Measurements from ENCODE around the gene TOMT. TPM values are rescaled to one million over a fixed set of nuclear protein-coding genes. Genes with fewer than 3 reads are reported as not detected.

The TOMT gene
- total and polyA plus RNA-seq, 2 donors (not counting 3 experiments of a cell fraction or from before 2014, with no cell fraction given): not detected

DNA sequence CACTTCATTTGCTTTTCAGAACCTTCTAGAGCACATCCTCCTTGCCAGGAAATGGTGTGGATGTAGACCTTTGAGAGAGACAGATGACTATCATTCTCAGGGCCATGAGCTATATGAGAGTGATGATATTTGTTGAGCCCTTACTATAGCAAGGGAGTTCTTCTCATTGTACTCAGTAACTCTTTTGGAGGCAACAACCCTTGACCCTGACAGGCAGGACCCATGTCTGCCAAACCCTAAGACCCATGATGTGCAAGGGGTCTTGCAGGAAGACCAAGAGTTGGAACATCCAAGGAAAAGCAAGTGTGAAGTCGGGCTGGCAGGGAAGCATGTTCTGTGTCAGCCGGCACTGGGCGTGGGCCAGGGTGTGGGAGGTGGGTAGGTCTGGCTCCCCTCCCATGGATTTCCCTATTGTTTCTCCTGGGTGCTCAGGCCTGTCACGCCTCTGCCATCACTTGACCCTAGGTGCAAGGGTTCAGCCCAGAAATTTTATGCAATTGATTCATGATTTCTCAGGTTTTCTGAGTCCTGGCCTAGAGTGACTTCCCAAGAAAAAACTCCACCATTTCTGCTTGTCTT, 31.0 kb downstream of the TOMT start:
- no peak for FAIRE-seq
- TF ChIP-seq, protein P1, sequence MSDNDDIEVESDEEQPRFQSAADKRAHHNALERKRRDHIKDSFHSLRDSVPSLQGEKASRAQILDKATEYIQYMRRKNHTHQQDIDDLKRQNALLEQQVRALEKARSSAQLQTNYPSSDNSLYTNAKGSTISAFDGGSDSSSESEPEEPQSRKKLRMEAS (IDR thresholded peaks at IDR 0.05; ENCODE audit: insufficient read depth, insufficient read length): no peak
- no peak for TF ChIP-seq EZH2 (IDR thresholded peaks at IDR 0.05; ENCODE audit: borderline replicate concordance, low read depth, low read length, severe bottlenecking)
- TF ChIP-seq MYC (IDR thresholded peaks at IDR 0.05; ENCODE audit: low read depth, low read length): no peak
- Histone ChIP-seq H3K36me3 (ENCODE audit: control insufficient read depth in 2 of 2, extremely low read depth in 1 of 2, insufficient read depth in 2 of 2, low read length in 2 of 2) (no peaks in the 10 kb centered on the region), H3K9me3 (replicated peaks; ENCODE audit: control insufficient read depth, insufficient read depth, low read length) (no peaks in the 10 kb centered on the region), H3K9ac (replicated peaks; ENCODE audit: extremely low read depth, insufficient read depth, low read length) (no peak overlapping the region), H3K79me2 (ENCODE audit: control insufficient read depth, insufficient read depth, low read length) (no peaks in the 10 kb centered on the region), H4K20me1 (replicated peaks; ENCODE audit: control insufficient read depth, extremely low read depth, insufficient read depth, low read length) (no peaks in the 10 kb centered on the region), H3K27me3 (ENCODE audit: control insufficient read depth in 2 of 2, insufficient read depth in 2 of 2, low read length in 2 of 2) (peaks cover 5 to 12% of the 10 kb centered on the region in 2 experiments), H3K9me1 (replicated peaks; ENCODE audit: control insufficient read depth, extremely low read depth, insufficient read depth, low read length) (no peaks in the 10 kb centered on the region), H3K4me2 (ENCODE audit: insufficient read depth, low read length) (no peak overlapping the region), H3K4me1 (ENCODE audit: control insufficient read depth, extremely low read depth, insufficient read depth, low read length) (no peaks in the 10 kb centered on the region), H3K27ac (ENCODE audit: insufficient read depth, low read depth, low read length) (no peak overlapping the region), H3K4me3 (replicated peaks in 1 of 3; ENCODE audit: insufficient read depth in 1 of 3, low read depth in 1 of 3, low read length in 3 of 3) (no peak overlapping the region), H2AFZ (ENCODE audit: low read depth, low read length) (no peak overlapping the region)
- intact Hi-C loops (cut with micrococcal nuclease) (no loop called here), dilution Hi-C loops (cut with MboI; ENCODE audit: extremely low pct_ligation_motif_present, low sequenced_read_pairs) (no loop called here)
- ChIA-PET CTCF (interaction anchor here (1.5 to 1.6 kb wide), 2 partner anchors 12 to 112 kb away, joined by 3 to 5 read pairs; no protein-coding TSS in a partner anchor), POLR2A (no interaction called here)
- BruUV-seq (replicated peaks): no TSS peak
- DNase-seq (ENCODE audit: low read depth, low spot score): no peak

DNA sequence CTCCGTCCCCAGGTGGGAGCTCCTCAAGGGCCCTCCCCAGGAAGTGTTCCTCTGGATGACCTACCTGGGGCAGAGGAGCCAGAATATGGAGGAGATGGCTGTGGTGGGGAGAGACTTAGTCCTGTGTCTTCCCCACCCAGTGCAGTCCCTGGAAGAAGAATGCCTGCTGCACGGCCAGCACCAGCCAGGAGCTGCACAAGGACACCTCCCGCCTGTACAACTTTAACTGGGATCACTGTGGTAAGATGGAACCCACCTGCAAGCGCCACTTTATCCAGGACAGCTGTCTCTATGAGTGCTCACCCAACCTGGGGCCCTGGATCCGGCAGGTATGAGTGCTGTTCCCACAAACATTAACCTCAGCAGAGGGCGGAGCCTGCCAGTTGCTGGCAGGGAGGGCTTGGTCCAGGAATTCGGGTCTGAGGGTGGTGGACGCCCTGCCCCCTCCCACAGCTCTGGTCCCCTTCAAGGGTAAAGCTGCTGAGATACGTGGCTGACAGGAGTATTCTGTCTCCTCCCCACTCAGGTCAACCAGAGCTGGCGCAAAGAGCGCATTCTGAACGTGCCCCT, 33.2 kb downstream of the TOMT start:
- H3K79me2 ChIP-seq (ENCODE audit: control insufficient read depth, insufficient read depth, low read length): no peaks in the 10 kb centered on the region
- H3K27ac ChIP-seq (ENCODE audit: insufficient read depth, low read depth, low read length): no peak overlapping the region
- intact Hi-C loops (cut with micrococcal nuclease) (no loop called here), dilution Hi-C loops (cut with MboI; ENCODE audit: extremely low pct_ligation_motif_present, low sequenced_read_pairs) (no loop called here)
- no TSS peak for BruUV-seq (replicated peaks)
- DNase-seq (ENCODE audit: low read depth, low spot score): no peak
- H3K9me1 ChIP-seq (replicated peaks; ENCODE audit: control insufficient read depth, extremely low read depth, insufficient read depth, low read length): no peaks in the 10 kb centered on the region
- H3K4me3 ChIP-seq (replicated peaks in 1 of 3; ENCODE audit: insufficient read depth in 1 of 3, low read depth in 1 of 3, low read length in 3 of 3): no peak overlapping the region
- no peak overlapping the region for H3K4me2 ChIP-seq (ENCODE audit: insufficient read depth, low read length)
- H3K9ac ChIP-seq (replicated peaks; ENCODE audit: extremely low read depth, insufficient read depth, low read length): no peak overlapping the region
- no peaks in the 10 kb centered on the region for H3K36me3 ChIP-seq (ENCODE audit: control insufficient read depth in 2 of 2, extremely low read depth in 1 of 2, insufficient read depth in 2 of 2, low read length in 2 of 2)
- no peaks in the 10 kb centered on the region for H3K4me1 ChIP-seq (ENCODE audit: control insufficient read depth, extremely low read depth, insufficient read depth, low read length)
- H3K9me3 ChIP-seq (replicated peaks; ENCODE audit: control insufficient read depth, insufficient read depth, low read length): no peaks in the 10 kb centered on the region
- TF ChIP-seq, protein P2, sequence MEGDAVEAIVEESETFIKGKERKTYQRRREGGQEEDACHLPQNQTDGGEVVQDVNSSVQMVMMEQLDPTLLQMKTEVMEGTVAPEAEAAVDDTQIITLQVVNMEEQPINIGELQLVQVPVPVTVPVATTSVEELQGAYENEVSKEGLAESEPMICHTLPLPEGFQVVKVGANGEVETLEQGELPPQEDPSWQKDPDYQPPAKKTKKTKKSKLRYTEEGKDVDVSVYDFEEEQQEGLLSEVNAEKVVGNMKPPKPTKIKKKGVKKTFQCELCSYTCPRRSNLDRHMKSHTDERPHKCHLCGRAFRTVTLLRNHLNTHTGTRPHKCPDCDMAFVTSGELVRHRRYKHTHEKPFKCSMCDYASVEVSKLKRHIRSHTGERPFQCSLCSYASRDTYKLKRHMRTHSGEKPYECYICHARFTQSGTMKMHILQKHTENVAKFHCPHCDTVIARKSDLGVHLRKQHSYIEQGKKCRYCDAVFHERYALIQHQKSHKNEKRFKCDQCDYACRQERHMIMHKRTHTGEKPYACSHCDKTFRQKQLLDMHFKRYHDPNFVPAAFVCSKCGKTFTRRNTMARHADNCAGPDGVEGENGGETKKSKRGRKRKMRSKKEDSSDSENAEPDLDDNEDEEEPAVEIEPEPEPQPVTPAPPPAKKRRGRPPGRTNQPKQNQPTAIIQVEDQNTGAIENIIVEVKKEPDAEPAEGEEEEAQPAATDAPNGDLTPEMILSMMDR (IDR thresholded peaks at IDR 0.05; ENCODE audit: extremely low read depth in 1 of 2, insufficient read depth in 1 of 2, low read depth in 1 of 2, low read length in 2 of 2): no peak
- TF ChIP-seq GATA2 (IDR thresholded peaks at IDR 0.05; ENCODE audit: insufficient read depth, insufficient read length, low read depth, low read length): no peak
- no peak for TF ChIP-seq EZH2 (IDR thresholded peaks at IDR 0.05; ENCODE audit: borderline replicate concordance, low read depth, low read length, severe bottlenecking)
- TF ChIP-seq POLR2AphosphoS5 (IDR thresholded peaks at IDR 0.05; ENCODE audit: insufficient read depth, low read depth, low read length): no peak
- TF ChIP-seq, protein P1 (IDR thresholded peaks at IDR 0.05; ENCODE audit: insufficient read depth, insufficient read length): no peak
- TF ChIP-seq POLR2A (IDR thresholded peaks at IDR 0.05; ENCODE audit: low read depth, low read length): no peak
- TF ChIP-seq FOS (IDR thresholded peaks at IDR 0.05; ENCODE audit: borderline replicate concordance, insufficient read depth, low read length): no peak
- no peak for TF ChIP-seq JUN (IDR thresholded peaks at IDR 0.05; ENCODE audit: borderline replicate concordance, insufficient read depth, insufficient read length, low read depth)
- no peak for TF ChIP-seq MYC (IDR thresholded peaks at IDR 0.05; ENCODE audit: low read depth, low read length)
- ChIA-PET CTCF (interaction anchor here (2.8 kb wide), 1 partner anchor 114 kb away, joined by 13 read pairs; no protein-coding TSS in a partner anchor), POLR2A (no interaction called here)
- H2AFZ ChIP-seq (ENCODE audit: low read depth, low read length): no peak overlapping the region
- H3K27me3 ChIP-seq (ENCODE audit: control insufficient read depth in 2 of 2, insufficient read depth in 2 of 2, low read length in 2 of 2): peaks cover 7 to 10% of the 10 kb centered on the region in 2 experiments
- no peaks in the 10 kb centered on the region for H4K20me1 ChIP-seq (replicated peaks; ENCODE audit: control insufficient read depth, extremely low read depth, insufficient read depth, low read length)
- no peak for FAIRE-seq

All from endothelial cell of umbilical vein (primary cell).